Activated CD8-positive, alpha-beta memory T cell treated with anti-CD3 and anti-CD28 coated beads, Interleukin-2, amount 50 U/mL, for 48 hours (primary cell): ENCODE results near the gene GBX2.

Source experiments
- DNase-seq: peaks from one replicate; pipeline ENCODE4 v3.0.0-alpha.2; 2020

Gene GBX2

GRCh38 chr2:236168110-236169080 is at the start of gene GBX2:
GBX2 (minus strand) TSS chr2:236168386; CDS start chr2:236167971, 415 bp downstream.
- no peak for DNase-seq

GRCh38 chr2:236217926-236218325 is 49.7 kb upstream of the GBX2 start:
- DNase-seq, result no peak

GRCh38 chr2:236216711-236217110 is 48.5 kb upstream of the GBX2 start:
- no peak for DNase-seq

- no peak for DNase-seq
Observed at GRCh38 chr2:236215761-236216333, 47.7 kb upstream of the GBX2 start.

GRCh38 chr2:236215196-236215595 is 47.0 kb upstream of the GBX2 start:
- DNase-seq, result no peak

- no peak for DNase-seq
Observed at GRCh38 chr2:236214376-236214995, 46.3 kb upstream of the GBX2 start.

- no peak for DNase-seq
Observed at GRCh38 chr2:236211296-236211695, 43.1 kb upstream of the GBX2 start.

GRCh38 chr2:236210536-236210935 is 42.4 kb upstream of the GBX2 start:
- DNase-seq, result no peak

- no peak for DNase-seq
Observed at GRCh38 chr2:236209996-236210395, 41.8 kb upstream of the GBX2 start.

GRCh38 chr2:236209535-236209934 is 41.3 kb upstream of the GBX2 start:
- DNase-seq, result no peak

GRCh38 chr2:236208019-236208926 is 40.1 kb upstream of the GBX2 start:
- DNase-seq, result no peak

- DNase-seq, result no peak
Observed at GRCh38 chr2:236207472-236207871, 39.3 kb upstream of the GBX2 start.

- no peak for DNase-seq
Observed at GRCh38 chr2:236205867-236206645, 37.9 kb upstream of the GBX2 start.

- no peak for DNase-seq
Observed at GRCh38 chr2:236204953-236205352, 36.8 kb upstream of the GBX2 start.

- no peak for DNase-seq
Observed at GRCh38 chr2:236200378-236200777, 32.2 kb upstream of the GBX2 start.

- DNase-seq, result no peak
Observed at GRCh38 chr2:236196366-236196765, 28.2 kb upstream of the GBX2 start.

GRCh38 chr2:236195726-236196125 is 27.5 kb upstream of the GBX2 start:
- DNase-seq, result no peak

GRCh38 chr2:236194786-236195185 is 26.6 kb upstream of the GBX2 start:
- DNase-seq, result no peak

GRCh38 chr2:236193026-236193425 is 24.8 kb upstream of the GBX2 start:
- DNase-seq, result no peak

- no peak for DNase-seq
Observed at GRCh38 chr2:236190674-236191073, 22.5 kb upstream of the GBX2 start.

GRCh38 chr2:236184701-236185100 is 16.5 kb upstream of the GBX2 start:
- DNase-seq, result no peak
